Loucy (cell line): ENCODE results near the gene MOCS3.

Experiments
- CTCF ChIP-seq: fragments of 200-600 bp; sonication (generic); conservative IDR thresholded peaks from 2 replicates; pipeline ENCODE4 v1.5.1; 2014; ENCODE audit warnings: mild to moderate bottlenecking, antibody characterized with exemption, low read length
- EZH2phosphoT487 ChIP-seq: fragments of 200-600 bp; IDR thresholded peaks from 2 replicates; pipeline ENCODE4 v1.6.1; 2018; ENCODE audit warnings: antibody characterized with exemption, mild to moderate bottlenecking, moderate library complexity, borderline replicate concordance

- TF ChIP-seq CTCF (no peak), EZH2phosphoT487 (no peak)
Observed at GRCh38 chr20:50909413-50909812, 49.2 kb upstream of the MOCS3 start.
